ENCODE data around the gene ZMIZ1. TPM values are rescaled to one million over a fixed set of nuclear protein-coding genes. Genes with fewer than 3 reads are reported as not detected.

Gene ZMIZ1
- polyA plus RNA-seq, 3 donors: 3.3 to 64.6 (median 8.9) TPM

DNA sequence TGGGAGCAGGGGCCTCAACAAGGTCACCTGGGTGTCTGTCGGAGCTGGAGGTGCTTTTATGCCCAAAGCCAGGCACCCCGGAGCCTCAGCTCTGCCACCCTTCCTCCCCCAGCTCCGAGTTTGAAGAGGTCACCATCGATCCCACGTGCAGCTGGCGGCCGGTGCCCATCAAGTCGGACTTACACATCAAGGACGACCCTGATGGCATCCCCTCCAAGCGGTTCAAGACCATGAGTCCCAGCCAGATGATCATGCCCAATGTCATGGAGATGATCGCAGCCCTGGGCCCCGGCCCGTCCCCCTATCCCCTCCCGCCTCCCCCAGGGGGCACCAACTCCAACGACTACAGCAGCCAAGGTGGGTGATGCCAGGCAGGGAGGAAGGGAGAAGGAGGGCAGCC lies 237.2 kb downstream of the ZMIZ1 start:
- peaks cover 21% of the 10 kb centered on the region for H3K4me1 Mint-ChIP-seq
- Histone ChIP-seq H3K4me1 (ENCODE audit: control insufficient read depth in 1 of 2, insufficient read depth in 2 of 2, low read length in 2 of 2) (peaks cover 11 to 16% of the 10 kb centered on the region in 2 donors), H3K79me2 (ENCODE audit: insufficient read depth, low read length) (no peaks in the 10 kb centered on the region), H3K4me2 (replicated peaks; ENCODE audit: extremely low read depth, low read length, poor library complexity, severe bottlenecking) (no peak overlapping the region), H3K9me3 (replicated peaks in 1 of 2; ENCODE audit: control insufficient read depth in 1 of 2, insufficient read depth in 1 of 2, low read length in 2 of 2) (no peaks in the 10 kb centered on the region), H3K27ac (ENCODE audit: low read depth in 1 of 2, low read length in 2 of 2) (no peak overlapping the region), H2AFZ (ENCODE audit: insufficient read depth, low read depth, low read length, poor library complexity, severe bottlenecking) (no peak overlapping the region), H4K20me1 (ENCODE audit: insufficient read depth, low read length) (peaks cover 76% of the 10 kb centered on the region), H3K4me3 (replicated peaks in 1 of 3; ENCODE audit: low read depth in 2 of 3, low read length in 3 of 3) (no peak overlapping the region), H3K36me3 (replicated peaks in 1 of 2; ENCODE audit: control insufficient read depth in 1 of 2, insufficient read depth in 2 of 2, low read length in 2 of 2) (peaks cover 92 to 100% of the 10 kb centered on the region in 2 donors), H3K9ac (ENCODE audit: insufficient read depth, low read length, poor library complexity, severe bottlenecking) (no peak overlapping the region), H3K27me3 (ENCODE audit: control insufficient read depth in 2 of 2, insufficient read depth in 2 of 2, low read length in 2 of 2) (no peaks in the 10 kb centered on the region)
- H3K27ac Mint-ChIP-seq: peak overlapping the region in 1 of 7 donors; percentile 26
- 98% methylated on average over 10 of the region's 15 CpGs for WGBS (ENCODE audit: insufficient coverage)
- TF ChIP-seq, protein P1, sequence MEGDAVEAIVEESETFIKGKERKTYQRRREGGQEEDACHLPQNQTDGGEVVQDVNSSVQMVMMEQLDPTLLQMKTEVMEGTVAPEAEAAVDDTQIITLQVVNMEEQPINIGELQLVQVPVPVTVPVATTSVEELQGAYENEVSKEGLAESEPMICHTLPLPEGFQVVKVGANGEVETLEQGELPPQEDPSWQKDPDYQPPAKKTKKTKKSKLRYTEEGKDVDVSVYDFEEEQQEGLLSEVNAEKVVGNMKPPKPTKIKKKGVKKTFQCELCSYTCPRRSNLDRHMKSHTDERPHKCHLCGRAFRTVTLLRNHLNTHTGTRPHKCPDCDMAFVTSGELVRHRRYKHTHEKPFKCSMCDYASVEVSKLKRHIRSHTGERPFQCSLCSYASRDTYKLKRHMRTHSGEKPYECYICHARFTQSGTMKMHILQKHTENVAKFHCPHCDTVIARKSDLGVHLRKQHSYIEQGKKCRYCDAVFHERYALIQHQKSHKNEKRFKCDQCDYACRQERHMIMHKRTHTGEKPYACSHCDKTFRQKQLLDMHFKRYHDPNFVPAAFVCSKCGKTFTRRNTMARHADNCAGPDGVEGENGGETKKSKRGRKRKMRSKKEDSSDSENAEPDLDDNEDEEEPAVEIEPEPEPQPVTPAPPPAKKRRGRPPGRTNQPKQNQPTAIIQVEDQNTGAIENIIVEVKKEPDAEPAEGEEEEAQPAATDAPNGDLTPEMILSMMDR (IDR thresholded peaks at IDR 0.05): no peak
- no peaks in the 10 kb centered on the region for H3K9me3 Mint-ChIP-seq
- intact Hi-C loops (cut with micrococcal nuclease): no loop called here
- peaks cover 0 to 2% (median 0%) of the 10 kb centered on the region in 3 donors for H3K27me3 Mint-ChIP-seq (ENCODE audit: low read depth in 3 of 3)
- DNase-seq: no peak
- no peak overlapping the region for H3K4me3 Mint-ChIP-seq
- H3K36me3 Mint-ChIP-seq: peaks cover 95 to 100% of the 10 kb centered on the region in 2 donors

DNA sequence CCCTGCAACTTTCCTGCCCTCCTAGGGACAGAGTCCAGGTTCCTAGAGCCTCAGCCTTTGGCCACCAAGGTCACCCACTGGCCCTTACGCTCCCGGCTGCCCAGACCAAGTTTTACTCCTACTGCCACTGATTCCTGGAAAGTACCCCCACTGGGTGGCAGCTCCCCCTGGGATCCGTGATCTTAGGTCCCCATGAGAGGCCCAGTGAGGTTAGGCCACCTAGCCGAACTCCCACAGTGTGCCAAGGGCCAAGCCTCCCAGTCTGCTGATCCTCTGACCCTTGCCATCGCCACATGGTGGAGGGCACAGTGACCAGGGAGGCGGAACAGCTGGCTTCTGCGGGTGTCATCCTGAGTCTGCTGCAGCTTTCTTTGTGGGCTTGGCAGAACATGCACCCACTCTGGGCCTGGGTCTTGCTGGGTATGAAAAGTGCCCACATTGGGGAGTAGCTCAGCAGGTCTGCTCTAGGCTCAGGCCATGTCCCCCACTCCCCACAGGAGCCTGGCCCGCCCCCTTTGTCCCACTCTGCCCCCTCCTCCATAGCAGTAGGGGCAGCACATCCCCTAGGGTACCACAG lies 238.0 kb downstream of the ZMIZ1 start:
- Mint-ChIP-seq H3K4me1 (peaks cover 21% of the 10 kb centered on the region), H3K27me3 (ENCODE audit: low read depth in 3 of 3) (peaks cover 0 to 2% (median 0%) of the 10 kb centered on the region in 3 donors), H3K9me3 (no peaks in the 10 kb centered on the region), H3K27ac (peak overlapping the region in 1 of 7 donors; percentile 32), H3K36me3 (peaks cover 90 to 98% of the 10 kb centered on the region in 2 donors), H3K4me3 (peak overlapping the region in 1 of 2 donors; percentile 39)
- Histone ChIP-seq H3K27ac (ENCODE audit: low read depth in 1 of 2, low read length in 2 of 2) (no peak overlapping the region), H3K79me2 (ENCODE audit: insufficient read depth, low read length) (no peaks in the 10 kb centered on the region), H2AFZ (ENCODE audit: insufficient read depth, low read depth, low read length, poor library complexity, severe bottlenecking) (no peak overlapping the region), H3K27me3 (ENCODE audit: control insufficient read depth in 2 of 2, insufficient read depth in 2 of 2, low read length in 2 of 2) (no peaks in the 10 kb centered on the region), H3K4me2 (replicated peaks; ENCODE audit: extremely low read depth, low read length, poor library complexity, severe bottlenecking) (no peak overlapping the region), H3K9me3 (replicated peaks in 1 of 2; ENCODE audit: control insufficient read depth in 1 of 2, insufficient read depth in 1 of 2, low read length in 2 of 2) (no peaks in the 10 kb centered on the region), H4K20me1 (ENCODE audit: insufficient read depth, low read length) (peaks cover 73% of the 10 kb centered on the region), H3K9ac (ENCODE audit: insufficient read depth, low read length, poor library complexity, severe bottlenecking) (no peak overlapping the region), H3K36me3 (replicated peaks in 1 of 2; ENCODE audit: control insufficient read depth in 1 of 2, insufficient read depth in 2 of 2, low read length in 2 of 2) (peaks cover 90 to 100% of the 10 kb centered on the region in 2 donors), H3K4me1 (ENCODE audit: control insufficient read depth in 1 of 2, insufficient read depth in 2 of 2, low read length in 2 of 2) (peaks cover 11 to 16% of the 10 kb centered on the region in 2 donors), H3K4me3 (replicated peaks in 1 of 3; ENCODE audit: low read depth in 2 of 3, low read length in 3 of 3) (no peak overlapping the region)
- DNase-seq: no peak
- 91% methylated on average over 8 of the region's 8 CpGs for WGBS (ENCODE audit: insufficient coverage)
- intact Hi-C loops (cut with micrococcal nuclease): no loop called here
- TF ChIP-seq, protein P1 (IDR thresholded peaks at IDR 0.05): no peak
